NCI-H2107 treated with DMSO at 0.1 percent for 48 hours (cell line): ENCODE measurements around the gene ZWILCH.

ENCODE experiments used
- DNase-seq: peaks from one replicate; lab custom pipeline; 2025; ENCODE audit not compliant: unreplicated experiment; lab: John Stamatoyannopoulos, UW

The ZWILCH gene

GRCh38 chr15:66535056-66535455 lies 29.9 kb downstream of the ZWILCH start:
- DNase-seq, result no peak

- DNase-seq, result no peak
Observed at GRCh38 chr15:66542896-66543295, 37.8 kb downstream of the ZWILCH start.

GRCh38 chr15:66545255-66545654 lies 40.1 kb downstream of the ZWILCH start:
- DNase-seq, result no peak

DNA sequence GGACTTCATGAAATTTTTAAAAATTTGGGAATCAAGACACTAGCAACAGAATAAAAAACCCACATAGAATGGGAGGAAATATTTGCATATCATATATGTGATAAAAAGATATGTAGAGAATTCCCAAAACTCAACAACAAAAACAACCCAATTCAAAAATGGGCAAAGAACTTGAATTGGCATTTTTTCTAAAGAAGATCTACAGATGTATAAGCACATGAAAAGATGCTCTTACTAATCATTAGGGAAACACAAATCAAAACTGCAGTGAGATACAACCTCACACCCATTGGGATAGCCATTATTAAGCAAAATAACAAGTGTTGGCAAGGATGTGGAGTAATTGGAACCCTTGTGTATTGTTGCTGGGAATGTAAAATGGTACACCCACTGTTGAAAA lies 50.6 kb downstream of the ZWILCH start:
- DNase-seq, result no peak

DNA sequence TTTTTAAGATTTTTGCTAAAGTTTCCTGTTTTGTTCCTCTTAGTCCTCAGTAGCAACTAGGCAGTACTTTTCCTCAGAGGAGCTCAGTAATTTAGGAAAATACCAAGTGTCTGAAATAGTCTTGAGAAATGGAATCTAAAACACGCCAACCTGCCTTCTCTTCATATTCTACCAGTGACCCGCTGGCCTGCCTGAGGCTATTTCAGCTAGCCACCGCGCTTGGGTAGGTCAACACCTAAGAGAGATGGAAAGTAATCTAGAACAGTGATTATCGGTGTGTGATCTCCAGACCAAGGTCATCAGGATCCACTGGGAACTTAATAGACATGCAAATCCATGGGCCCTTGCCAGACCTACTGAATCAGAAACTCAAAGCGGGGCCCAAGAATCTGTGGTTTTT lies 53.1 kb downstream of the ZWILCH start:
- DNase-seq, result no peak

GRCh38 chr15:66560856-66561525 lies 55.9 kb downstream of the ZWILCH start:
- no peak for DNase-seq

DNA sequence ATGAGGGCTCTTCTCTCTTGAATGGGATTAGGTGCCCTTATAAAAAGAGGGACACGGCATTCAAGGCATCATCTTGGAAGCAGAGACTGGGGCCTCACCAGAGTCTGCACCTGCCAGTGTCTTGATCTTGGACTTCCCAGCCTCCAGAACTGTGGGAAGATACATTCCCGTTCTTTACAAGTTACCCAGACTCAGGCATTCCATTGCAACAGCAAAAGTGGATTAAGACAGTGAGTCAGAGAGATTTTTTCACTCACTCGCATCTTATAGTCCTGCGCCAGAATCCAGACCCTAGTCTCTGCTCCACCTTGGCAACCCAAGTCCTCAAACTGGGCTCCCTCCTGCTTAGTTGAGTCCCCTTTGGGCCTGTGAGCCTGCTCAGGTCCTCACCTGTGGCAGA lies 58.0 kb downstream of the ZWILCH start:
- no peak for DNase-seq

- DNase-seq, result no peak
Observed at GRCh38 chr15:66563566-66564110, 58.5 kb downstream of the ZWILCH start.

- no peak for DNase-seq
Observed at GRCh38 chr15:66564136-66565041, 59.3 kb downstream of the ZWILCH start.

GRCh38 chr15:66565141-66565641 lies 60.1 kb downstream of the ZWILCH start:
- no peak for DNase-seq

DNA sequence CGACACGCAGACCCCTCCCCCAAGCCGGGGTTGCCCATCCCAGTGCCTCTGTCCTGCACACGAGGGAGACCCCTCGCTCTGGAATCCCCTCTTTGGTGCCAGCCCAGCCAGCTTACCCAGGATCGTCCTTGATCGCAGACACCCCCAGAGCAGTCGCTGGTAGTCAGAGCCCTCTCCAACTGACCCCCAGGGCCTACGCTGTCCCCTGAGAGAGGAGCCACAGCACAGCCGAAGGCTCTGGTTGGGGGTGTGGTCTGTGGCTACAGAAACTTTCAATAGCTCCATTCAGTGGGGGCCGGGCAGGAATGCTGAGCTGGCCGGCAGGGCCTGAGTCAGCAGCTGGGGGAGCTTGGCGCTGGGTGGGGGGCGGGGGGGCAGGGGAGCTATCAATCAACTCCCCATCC lies 60.6 kb downstream of the ZWILCH start, which contains the start of gene LCTL:
TSS of gene LCTL (minus strand) at position 258 of the 404 bp plus-strand sequence. CDS start 633 bp downstream, outside the sequence.
- no peak for DNase-seq

- DNase-seq, result no peak
Observed at GRCh38 chr15:66566963-66567531, 61.9 kb downstream of the ZWILCH start.

GRCh38 chr15:66567897-66568296 lies 62.8 kb downstream of the ZWILCH start:
- no peak for DNase-seq

DNA sequence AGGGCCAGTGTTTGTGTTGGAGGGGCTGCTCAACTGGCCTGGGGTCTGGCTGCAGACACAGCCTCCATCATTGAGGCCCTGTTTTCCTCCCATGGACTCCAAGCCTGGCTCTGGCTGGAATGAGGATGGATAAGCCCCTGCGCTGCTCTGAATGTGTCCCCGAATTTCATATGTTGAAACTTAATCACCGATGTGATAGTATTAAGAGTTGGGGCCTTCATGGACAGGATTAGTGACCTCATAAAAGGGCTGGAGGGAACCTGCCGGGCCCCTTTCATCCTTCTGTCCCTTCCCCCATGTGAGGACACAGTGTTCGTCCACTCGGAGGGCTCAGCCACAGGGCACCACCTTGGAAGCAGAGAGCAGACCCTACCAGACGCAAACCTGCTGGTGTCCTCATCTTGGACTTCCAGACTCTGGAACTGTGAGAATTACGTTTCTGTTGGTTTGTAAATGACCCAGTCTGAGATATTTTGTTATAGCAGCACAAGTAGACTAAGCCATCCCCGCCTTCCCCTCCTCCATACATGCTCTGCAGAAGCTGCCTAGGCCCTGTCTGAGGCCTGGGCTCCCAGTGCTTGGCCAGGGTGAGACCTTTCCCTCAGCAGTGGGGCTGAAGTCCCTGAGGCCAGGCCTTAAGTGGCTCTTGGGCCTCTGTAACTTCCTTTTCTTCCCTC lies 64.5 kb downstream of the ZWILCH start:
- no peak for DNase-seq

GRCh38 chr15:66570327-66570726 lies 65.2 kb downstream of the ZWILCH start:
- DNase-seq, result no peak

DNA sequence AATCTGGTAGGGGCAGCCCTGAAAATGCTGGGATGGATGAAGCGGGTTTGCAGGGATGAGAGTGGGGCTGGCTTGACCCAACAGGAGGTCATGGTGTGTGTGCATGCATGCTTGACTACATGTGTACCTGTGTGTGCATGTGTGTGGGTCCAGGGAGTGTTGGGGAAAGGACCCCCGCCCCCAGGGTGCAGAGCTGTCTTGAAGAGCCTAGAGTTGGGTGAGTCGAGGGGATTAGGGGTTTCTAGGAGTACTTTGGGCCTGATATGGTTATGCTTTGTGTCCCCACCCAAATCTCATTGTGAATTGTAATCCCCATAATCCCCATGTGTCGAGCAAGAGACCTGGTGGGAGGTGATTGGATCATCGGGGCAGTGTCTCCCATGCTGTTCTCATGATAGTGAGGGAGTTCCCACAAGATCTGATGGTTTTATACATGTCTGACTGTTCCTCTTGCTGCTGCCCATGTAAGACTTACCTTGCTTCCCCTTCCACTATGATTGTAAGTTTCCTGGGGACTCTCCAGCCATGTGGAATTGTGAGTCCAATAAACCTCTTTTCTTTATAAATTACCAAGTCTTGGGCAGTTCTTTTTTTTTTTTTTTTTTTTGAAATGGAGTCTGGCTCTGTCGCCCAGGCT lies 65.8 kb downstream of the ZWILCH start:
- no peak for DNase-seq

DNA sequence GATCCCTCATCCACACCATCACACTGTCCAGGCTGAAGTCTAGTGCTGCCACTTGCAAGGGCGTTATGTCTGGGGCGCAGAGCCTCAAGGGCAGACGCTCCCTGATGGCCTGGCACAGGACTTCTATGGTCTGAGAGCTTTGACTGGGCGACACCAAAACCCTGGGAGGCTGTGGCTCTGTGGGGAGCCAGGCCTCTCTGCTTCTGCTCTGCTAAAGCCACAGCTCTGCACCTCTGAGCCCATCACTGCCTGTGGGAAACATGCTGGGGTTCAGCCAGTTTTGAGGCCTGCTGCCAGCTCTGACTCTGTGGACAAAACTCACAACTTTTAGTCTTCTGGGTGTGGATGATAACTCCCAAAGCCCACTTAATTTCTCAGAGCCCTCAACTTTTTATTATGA lies 67.0 kb downstream of the ZWILCH start:
- no peak for DNase-seq

DNA sequence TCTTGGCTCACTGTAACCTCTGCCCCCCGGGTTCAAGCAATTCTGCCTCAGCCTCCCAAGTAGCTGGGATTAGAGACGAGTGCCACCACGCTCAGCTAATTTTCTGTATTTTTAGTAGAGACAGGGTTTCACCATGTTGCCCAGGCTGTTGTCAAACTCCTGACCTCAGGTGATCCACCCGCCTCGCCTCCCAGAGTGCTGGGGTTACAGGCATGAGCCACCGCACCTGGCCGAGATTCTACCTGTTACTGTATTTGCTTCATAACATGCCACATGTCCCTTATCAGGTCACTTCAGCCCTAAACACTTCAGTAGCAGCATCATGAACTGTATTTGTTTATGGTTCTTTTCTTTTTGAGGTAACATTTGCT lies 68.2 kb downstream of the ZWILCH start:
- no peak for DNase-seq

DNA sequence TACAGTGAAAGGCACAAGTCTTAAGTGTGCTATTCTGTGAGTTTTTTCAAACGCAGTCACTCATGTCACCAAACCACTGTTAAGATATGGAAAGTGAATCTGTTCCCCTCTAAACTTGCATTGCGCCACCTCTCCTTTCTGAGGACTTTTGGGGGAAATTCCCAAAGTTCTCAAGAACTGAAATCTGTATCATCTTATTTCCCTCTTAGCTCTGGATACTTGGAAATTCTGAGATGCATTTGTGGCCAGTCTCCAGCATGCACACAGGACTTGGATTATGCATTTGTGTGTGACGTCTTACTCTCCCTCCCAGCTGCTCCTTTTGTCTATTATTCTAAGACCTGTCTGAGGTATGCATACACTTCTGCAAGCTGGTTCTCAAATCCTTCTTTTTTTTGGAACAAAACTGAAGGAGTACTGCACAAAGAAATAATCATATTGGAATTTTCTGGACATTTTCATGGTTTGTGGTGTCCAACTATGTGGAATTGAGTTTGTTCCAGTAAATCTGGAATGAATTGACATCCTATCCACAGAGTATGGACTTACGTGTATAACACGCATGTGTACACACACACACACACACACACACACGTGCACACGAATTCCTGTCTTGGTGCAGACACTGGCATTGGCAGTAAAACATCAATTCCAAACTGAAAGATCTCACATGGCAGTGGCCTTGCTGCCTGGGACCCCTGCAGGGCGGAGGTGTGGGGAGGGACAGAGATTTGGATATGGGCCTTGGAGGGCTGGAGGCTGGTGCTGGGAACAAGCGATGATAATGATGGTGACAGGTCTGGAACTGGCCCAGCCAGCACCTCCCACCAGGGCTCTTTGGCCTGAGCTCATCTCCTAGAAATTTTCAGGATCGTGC lies 68.8 kb downstream of the ZWILCH start:
- DNase-seq, result no peak

GRCh38 chr15:66574596-66574950 lies 69.4 kb downstream of the ZWILCH start:
- no peak for DNase-seq
